Measurements from ENCODE around the gene ALS2. TPM values are rescaled to one million over a fixed set of nuclear protein-coding genes. Genes with fewer than 3 reads are reported as not detected.

Gene ALS2
- total RNA-seq, 4 donors from 2014 or later, result 17.1 to 40.6 (median 19.5) TPM

DNA sequence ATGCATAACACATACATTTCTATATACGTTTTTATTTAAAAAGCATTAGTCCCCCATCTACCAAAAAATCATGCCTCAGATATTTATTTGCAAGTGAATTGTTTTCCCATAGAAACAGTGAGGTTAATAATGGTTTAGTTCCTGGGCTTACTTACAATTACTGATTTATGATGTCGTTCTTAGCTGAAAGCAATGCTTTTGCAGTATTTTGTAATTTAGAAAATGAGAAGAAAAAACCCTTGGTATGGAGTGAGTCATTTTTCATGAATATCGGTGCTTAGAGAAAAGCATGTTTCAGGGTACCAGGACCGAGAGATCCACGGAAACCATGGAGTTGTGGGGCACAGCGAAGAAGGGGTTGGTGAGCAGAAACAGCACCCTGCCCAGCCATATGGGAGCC is 13.6 kb upstream of the ALS2 start:
- H3K36me3 ChIP-seq, result no peaks in the 10 kb centered on the region
- in situ Hi-C loops (cut with MboI; ENCODE audit: low sequenced_read_pairs in 4 of 4) (loop anchor here in 1 of 4 donors (25.0 kb wide), 1 partner anchor 593 kb away; the partner anchor contains the start of gene BMPR2), intact Hi-C loops (cut with DNase I; ENCODE audit: low total_unique reads) (no loop called here)
- no peak overlapping the region for H3K4me3 ChIP-seq
- TF ChIP-seq, protein P1, sequence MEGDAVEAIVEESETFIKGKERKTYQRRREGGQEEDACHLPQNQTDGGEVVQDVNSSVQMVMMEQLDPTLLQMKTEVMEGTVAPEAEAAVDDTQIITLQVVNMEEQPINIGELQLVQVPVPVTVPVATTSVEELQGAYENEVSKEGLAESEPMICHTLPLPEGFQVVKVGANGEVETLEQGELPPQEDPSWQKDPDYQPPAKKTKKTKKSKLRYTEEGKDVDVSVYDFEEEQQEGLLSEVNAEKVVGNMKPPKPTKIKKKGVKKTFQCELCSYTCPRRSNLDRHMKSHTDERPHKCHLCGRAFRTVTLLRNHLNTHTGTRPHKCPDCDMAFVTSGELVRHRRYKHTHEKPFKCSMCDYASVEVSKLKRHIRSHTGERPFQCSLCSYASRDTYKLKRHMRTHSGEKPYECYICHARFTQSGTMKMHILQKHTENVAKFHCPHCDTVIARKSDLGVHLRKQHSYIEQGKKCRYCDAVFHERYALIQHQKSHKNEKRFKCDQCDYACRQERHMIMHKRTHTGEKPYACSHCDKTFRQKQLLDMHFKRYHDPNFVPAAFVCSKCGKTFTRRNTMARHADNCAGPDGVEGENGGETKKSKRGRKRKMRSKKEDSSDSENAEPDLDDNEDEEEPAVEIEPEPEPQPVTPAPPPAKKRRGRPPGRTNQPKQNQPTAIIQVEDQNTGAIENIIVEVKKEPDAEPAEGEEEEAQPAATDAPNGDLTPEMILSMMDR (IDR thresholded peaks at IDR 0.05 in 4 of 5, conservative IDR thresholded peaks at IDR 0.05 in 1 of 5), result no peak
- no peak for TF ChIP-seq POLR2A (IDR thresholded peaks at IDR 0.05)
- ATAC-seq, result no peak
- no peak for DNase-seq
- no peaks in the 10 kb centered on the region for H3K4me1 ChIP-seq
- H3K9me3 ChIP-seq, result no peaks in the 10 kb centered on the region
- H3K27ac ChIP-seq, result no peak overlapping the region
- H3K27me3 ChIP-seq, result no peaks in the 10 kb centered on the region

DNA sequence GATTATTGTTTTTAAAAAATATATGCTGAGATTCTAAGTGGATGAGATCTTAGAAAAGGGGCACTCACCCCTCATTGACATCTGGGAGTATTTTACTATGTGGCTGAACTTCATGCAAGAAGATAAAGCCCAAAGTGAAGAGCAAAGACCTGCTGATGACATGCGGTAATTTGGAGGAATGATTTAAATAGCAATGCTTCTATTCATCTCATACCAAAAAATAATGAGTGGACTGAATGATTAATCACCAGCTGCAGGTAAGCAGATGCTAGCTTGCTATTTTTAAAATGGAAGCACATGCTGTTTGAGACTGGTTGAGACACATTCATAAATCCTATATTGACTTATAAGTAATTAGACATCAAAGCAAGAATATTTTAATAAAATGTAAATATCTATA is 12.9 kb upstream of the ALS2 start:
- no peaks in the 10 kb centered on the region for H3K27me3 ChIP-seq
- in situ Hi-C loops (cut with MboI; ENCODE audit: low sequenced_read_pairs in 4 of 4), result loop anchor here in 1 of 4 donors (25.0 kb wide), 1 partner anchor 594 kb away; the partner anchor contains the start of gene BMPR2
- no peak for TF ChIP-seq POLR2A (IDR thresholded peaks at IDR 0.05)
- TF ChIP-seq, protein P1 (IDR thresholded peaks at IDR 0.05 in 4 of 5, conservative IDR thresholded peaks at IDR 0.05 in 1 of 5), result no peak

DNA sequence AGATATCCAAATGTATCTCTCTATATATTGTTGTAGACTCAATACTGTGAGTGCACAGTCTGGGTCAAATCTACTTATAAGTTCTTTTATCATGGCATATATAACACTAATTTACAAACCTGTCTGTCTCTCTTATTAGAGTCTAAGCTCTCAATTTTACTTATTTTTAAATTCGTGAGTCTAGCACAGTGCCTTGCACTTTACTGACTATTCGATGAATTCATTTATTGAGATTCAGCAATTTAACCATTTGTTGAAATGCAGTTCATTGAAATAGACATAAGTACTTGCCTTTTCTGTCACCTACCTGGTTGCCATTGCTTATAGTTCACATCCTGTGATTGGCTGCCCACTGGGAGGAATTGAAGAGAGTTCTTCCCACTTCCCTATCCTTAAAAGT is 10.3 kb upstream of the ALS2 start:
- Histone ChIP-seq H3K4me3 (no peak overlapping the region), H3K9me3 (no peaks in the 10 kb centered on the region), H3K36me3 (no peaks in the 10 kb centered on the region), H3K27ac (no peak overlapping the region), H3K27me3 (no peaks in the 10 kb centered on the region), H3K4me1 (no peaks in the 10 kb centered on the region)
- intact Hi-C loops (cut with DNase I; ENCODE audit: low total_unique reads) (no loop called here), in situ Hi-C loops (cut with MboI; ENCODE audit: low sequenced_read_pairs in 4 of 4) (loop anchor here in 1 of 4 donors (25.0 kb wide), 1 partner anchor 596 kb away; the partner anchor contains the start of gene BMPR2)
- no peak for TF ChIP-seq POLR2A (IDR thresholded peaks at IDR 0.05)
- TF ChIP-seq, protein P1 (IDR thresholded peaks at IDR 0.05 in 4 of 5, conservative IDR thresholded peaks at IDR 0.05 in 1 of 5), result no peak
- ATAC-seq (no peak), DNase-seq (no peak)

More for the DNA sequence above, 12.9 kb upstream of the ALS2 start:
- H3K9me3 ChIP-seq, result no peaks in the 10 kb centered on the region
- H3K36me3 ChIP-seq, result no peaks in the 10 kb centered on the region
- H3K4me1 ChIP-seq, result no peaks in the 10 kb centered on the region
- intact Hi-C loops (cut with DNase I; ENCODE audit: low total_unique reads), result no loop called here
- H3K4me3 ChIP-seq, result no peak overlapping the region
- no peak overlapping the region for H3K27ac ChIP-seq
- DNase-seq (no peak), ATAC-seq (no peak)

DNA sequence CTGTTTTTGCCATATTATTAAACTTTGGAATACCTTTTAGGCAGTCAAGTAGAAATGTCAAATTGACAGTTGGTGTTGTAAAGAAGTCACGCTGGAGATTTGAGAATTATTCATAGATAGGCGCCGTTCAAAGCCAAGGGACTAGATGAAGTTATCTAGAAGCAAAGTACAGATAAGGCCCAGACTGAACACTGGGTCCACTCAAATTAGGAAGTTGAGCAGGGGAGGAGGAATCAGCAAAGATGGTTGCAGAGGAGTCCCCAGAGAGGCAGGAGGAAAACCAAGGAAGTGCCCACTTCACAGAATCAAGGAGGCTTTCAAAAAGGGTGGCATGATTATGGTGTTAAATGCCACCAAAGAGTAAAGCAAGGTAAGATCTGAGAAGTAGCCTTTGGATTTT is 9.6 kb upstream of the ALS2 start:
- Histone ChIP-seq H3K4me3 (no peak overlapping the region), H3K27ac (no peak overlapping the region), H3K27me3 (no peaks in the 10 kb centered on the region), H3K9me3 (no peaks in the 10 kb centered on the region), H3K4me1 (no peaks in the 10 kb centered on the region), H3K36me3 (no peaks in the 10 kb centered on the region)
- in situ Hi-C loops (cut with MboI; ENCODE audit: low sequenced_read_pairs in 4 of 4) (loop anchor here in 1 of 4 donors (25.0 kb wide), 1 partner anchor 597 kb away; the partner anchor contains the start of gene BMPR2), intact Hi-C loops (cut with DNase I; ENCODE audit: low total_unique reads) (no loop called here)
- DNase-seq, result no peak
- TF ChIP-seq, protein P1 (IDR thresholded peaks at IDR 0.05 in 4 of 5, conservative IDR thresholded peaks at IDR 0.05 in 1 of 5), result no peak
- no peak for ATAC-seq

DNA sequence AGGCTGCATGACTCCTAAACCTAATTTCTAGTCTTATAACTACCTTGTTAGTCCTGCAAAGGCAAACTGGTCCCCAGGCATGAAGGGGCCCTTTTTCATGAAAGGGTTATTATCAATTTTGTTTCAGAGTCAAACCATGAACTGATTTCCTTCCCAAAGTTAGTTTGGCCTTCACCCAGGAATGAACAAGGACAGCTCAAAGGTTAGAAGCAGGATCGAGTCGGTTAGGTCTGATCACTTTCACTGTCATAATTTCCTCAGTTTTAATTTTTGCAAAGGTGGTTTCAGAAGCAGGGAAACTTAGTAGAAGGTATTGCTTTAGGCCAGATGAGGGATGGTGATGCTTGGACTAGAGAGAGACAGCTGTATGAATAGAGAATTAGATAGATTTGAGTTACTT is 8.7 kb upstream of the ALS2 start:
- Histone ChIP-seq H3K4me3 (no peak overlapping the region), H3K27me3 (no peaks in the 10 kb centered on the region), H3K36me3 (no peaks in the 10 kb centered on the region), H3K9me3 (no peaks in the 10 kb centered on the region), H3K4me1 (no peaks in the 10 kb centered on the region), H3K27ac (no peak overlapping the region)
- in situ Hi-C loops (cut with MboI; ENCODE audit: low sequenced_read_pairs in 4 of 4), result loop anchor here in 1 of 4 donors (25.0 kb wide), 1 partner anchor 598 kb away; the partner anchor contains the start of gene BMPR2
- DNase-seq (no peak), ATAC-seq (no peak)
- intact Hi-C loops (cut with DNase I; ENCODE audit: low total_unique reads), result loop anchor here (10.0 kb wide), 1 partner anchor 245 kb away; the partner anchor contains the start of gene FZD7
- TF ChIP-seq, protein P1 (IDR thresholded peaks at IDR 0.05 in 4 of 5, conservative IDR thresholded peaks at IDR 0.05 in 1 of 5), result no peak
- TF ChIP-seq POLR2A (IDR thresholded peaks at IDR 0.05), result no peak

Data from gastrocnemius medialis (tissue), 4 donors.